Measurements from ENCODE around the gene MADCAM1. TPM values are rescaled to one million over a fixed set of nuclear protein-coding genes. Genes with fewer than 3 reads are reported as not detected.

Gene MADCAM1
- total RNA-seq, result not detected in 2 replicates

GRCh38 chr19:496112-496665, at the start of gene MADCAM1:
Gene MADCAM1, plus strand, starts transcription at chr19:496486. Its CDS starts 14 bp downstream, at chr19:496500.

GRCh38 chr19:460877-461720, 35.2 kb upstream of the MADCAM1 start, which contains the start of gene SHC2:
Gene SHC2, minus strand, starts transcription at chr19:461033. Its CDS starts 37 bp downstream, at chr19:460996.

GRCh38 chr19:507286-508203, 11.3 kb downstream of the MADCAM1 start, which contains the start of gene TPGS1:
Gene TPGS1, plus strand, starts transcription at chr19:507497. Its CDS starts 10 bp downstream, at chr19:507507.

GRCh38 chr19:531753-532560, 35.7 kb downstream of the MADCAM1 start, which contains the start of gene CDC34:
Gene CDC34, plus strand, starts transcription at chr19:531760. Its CDS starts 172 bp downstream, at chr19:531932.

GRCh38 chr19:543910-544608, 47.8 kb downstream of the MADCAM1 start, which contains the start of gene GZMM:
Gene GZMM, plus strand, starts transcription at chr19:544053. Its CDS starts 19 bp downstream, at chr19:544072.

Other genes with a start within 250 kb of the MADCAM1 start
- 1.4 TPM in 1 of 2 replicates, not detected in the other for gene PLPP2, start 205.1 kb upstream of the MADCAM1 start, total RNA-seq
- 7.8 and 9.0 TPM in 2 replicates for gene MIER2, start 151.7 kb upstream of the MADCAM1 start, total RNA-seq
- not detected in 2 replicates for gene C2CD4C, start 87.3 kb upstream of the MADCAM1 start, total RNA-seq
- 0.32 and 0.54 TPM in 2 replicates for gene SHC2, start 35.5 kb upstream of the MADCAM1 start, total RNA-seq
- gene TPGS1, start 11.0 kb downstream of the MADCAM1 start, total RNA-seq, result 28.5 and 35.2 TPM in 2 replicates
- 65.9 and 77.4 TPM in 2 replicates for gene CDC34, start 35.3 kb downstream of the MADCAM1 start, total RNA-seq
- not detected in 2 replicates for gene GZMM, start 47.6 kb downstream of the MADCAM1 start, total RNA-seq
- 919 and 936 TPM in 2 replicates for gene BSG, start 76.1 kb downstream of the MADCAM1 start, total RNA-seq
- 4.2 and 5.6 TPM in 2 replicates for gene HCN2, start 93.4 kb downstream of the MADCAM1 start, total RNA-seq
- gene POLRMT, start 137.1 kb downstream of the MADCAM1 start, total RNA-seq, result 14.3 and 21.5 TPM in 2 replicates
- gene FGF22, start 143.4 kb downstream of the MADCAM1 start, total RNA-seq, result not detected in 2 replicates
- gene RNF126, start 166.7 kb downstream of the MADCAM1 start, total RNA-seq, result 63.5 and 64.1 TPM in 2 replicates
- gene FSTL3, start 179.9 kb downstream of the MADCAM1 start, total RNA-seq, result 59.1 and 82.9 TPM in 2 replicates
- gene PRSS57, start 199.0 kb downstream of the MADCAM1 start, total RNA-seq, result not detected in 2 replicates
- gene PALM, start 212.4 kb downstream of the MADCAM1 start, total RNA-seq, result 50.1 and 56.9 TPM in 2 replicates